ENCODE results near the gene COL5A1.

The COL5A1 gene

DNA sequence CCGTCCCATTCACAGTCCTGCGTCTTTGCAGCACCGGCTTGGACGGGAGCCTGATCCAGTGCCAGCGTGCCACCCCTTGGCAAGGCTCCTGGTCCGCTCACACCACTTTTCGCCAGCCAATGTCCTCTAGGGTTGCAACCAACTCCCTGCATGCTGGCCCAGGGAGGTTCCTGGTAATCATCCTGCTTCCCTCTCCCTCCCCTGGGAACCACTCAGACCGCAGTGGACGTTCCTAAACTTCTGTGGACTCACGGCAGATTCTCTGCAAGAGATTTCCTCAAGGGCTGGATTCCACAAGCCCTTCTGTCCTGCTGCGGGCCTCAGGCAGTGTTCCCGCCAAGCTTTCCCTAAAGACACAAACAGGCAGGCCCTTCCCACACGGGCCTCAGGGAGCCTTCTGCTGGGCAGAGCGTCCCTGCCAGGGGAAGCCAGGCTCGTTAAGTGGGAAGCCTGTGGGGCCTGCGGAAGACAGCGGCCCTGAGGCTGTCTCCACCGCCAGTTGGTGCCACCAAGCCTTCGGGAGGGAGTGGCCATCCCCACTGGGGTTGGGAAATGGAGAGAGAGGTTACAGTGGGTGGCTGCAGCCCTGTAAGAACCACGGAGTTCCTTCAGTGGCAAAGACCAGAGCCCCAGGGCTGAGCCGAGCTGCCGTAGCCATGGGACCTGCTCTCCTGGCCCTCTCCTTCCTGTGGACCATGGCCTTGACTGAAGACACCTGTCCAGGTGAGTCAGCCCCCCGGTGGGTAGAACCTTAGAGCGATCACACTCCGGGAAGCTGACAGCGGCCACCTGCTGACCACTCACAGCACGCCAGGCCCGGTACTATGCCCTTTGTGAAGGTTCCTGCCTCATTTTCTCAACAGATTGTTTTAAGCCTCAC is 222.6 kb downstream of the COL5A1 start:
- no peak for DNase-seq (ENCODE audit: low read depth)
- H3K4me3 ChIP-seq (ENCODE audit: low read length) = no peak overlapping the region
- TF ChIP-seq, protein P1, sequence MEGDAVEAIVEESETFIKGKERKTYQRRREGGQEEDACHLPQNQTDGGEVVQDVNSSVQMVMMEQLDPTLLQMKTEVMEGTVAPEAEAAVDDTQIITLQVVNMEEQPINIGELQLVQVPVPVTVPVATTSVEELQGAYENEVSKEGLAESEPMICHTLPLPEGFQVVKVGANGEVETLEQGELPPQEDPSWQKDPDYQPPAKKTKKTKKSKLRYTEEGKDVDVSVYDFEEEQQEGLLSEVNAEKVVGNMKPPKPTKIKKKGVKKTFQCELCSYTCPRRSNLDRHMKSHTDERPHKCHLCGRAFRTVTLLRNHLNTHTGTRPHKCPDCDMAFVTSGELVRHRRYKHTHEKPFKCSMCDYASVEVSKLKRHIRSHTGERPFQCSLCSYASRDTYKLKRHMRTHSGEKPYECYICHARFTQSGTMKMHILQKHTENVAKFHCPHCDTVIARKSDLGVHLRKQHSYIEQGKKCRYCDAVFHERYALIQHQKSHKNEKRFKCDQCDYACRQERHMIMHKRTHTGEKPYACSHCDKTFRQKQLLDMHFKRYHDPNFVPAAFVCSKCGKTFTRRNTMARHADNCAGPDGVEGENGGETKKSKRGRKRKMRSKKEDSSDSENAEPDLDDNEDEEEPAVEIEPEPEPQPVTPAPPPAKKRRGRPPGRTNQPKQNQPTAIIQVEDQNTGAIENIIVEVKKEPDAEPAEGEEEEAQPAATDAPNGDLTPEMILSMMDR (conservative IDR thresholded peaks at IDR 0.05; ENCODE audit: low read depth, low read length) = no peak

DNA sequence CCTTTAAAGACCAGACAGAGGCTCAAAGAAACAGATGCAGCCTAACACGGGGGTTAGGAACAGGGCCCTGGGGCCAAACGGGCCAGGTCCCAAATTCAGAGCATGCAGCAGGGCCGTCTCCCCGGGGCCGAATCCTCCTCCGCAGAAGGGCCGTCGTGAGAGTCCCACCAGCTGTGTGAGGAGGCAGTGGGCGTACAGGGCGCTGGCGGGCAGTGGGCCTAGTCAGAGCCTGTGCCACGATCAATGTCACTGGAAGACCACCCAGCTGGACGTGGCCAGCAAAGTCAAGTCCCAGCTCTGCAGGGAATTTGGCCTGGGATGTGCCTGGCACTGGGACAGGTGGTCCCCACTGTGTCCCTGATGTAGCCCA is 223.2 kb downstream of the COL5A1 start:
- no peak for DNase-seq (ENCODE audit: low read depth)
- no peak overlapping the region for H3K4me3 ChIP-seq (ENCODE audit: low read length)
- TF ChIP-seq, protein P1 (conservative IDR thresholded peaks at IDR 0.05; ENCODE audit: low read depth, low read length) = no peak

DNA sequence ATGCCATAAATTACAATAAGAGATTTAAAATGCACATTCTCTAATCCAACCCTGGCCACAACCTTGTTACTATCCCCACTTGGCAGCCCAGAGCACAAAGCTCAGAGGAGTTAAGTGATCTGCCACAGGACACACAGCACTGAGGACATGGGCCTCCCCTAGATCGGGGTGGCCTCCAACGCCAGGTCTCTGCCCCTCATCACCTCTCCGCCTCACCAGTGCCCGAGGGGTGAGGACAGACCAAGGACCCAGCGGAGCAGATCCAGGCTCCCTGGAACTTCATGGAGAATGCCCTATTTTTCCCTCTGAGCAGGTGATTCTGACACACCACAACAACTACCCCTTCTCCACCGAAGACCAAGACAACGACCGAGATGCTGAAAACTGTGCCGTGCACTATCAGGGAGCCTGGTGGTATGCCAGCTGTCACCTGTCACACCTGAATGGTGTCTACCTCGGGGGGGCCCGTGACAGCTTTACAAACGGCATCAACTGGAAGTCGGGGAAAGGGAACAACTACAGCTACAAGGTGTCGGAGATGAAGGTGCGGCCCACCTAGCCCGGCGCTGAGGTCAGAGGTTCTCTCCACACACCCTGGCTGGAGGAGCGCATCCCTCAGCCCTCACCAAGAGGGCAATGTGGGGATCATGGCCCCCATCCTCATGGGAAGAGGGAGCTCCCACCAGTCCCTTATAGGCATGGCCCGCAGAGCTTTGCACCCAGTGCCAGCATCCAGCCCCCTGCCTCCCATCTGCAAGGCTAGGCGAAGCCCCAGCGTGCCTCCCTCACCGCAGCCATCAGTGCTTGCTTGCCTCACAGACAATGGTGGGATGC is 226.5 kb downstream of the COL5A1 start:
- no peak overlapping the region for H3K4me3 ChIP-seq (ENCODE audit: low read length)
- TF ChIP-seq, protein P1 (conservative IDR thresholded peaks at IDR 0.05; ENCODE audit: low read depth, low read length) = no peak
- DNase-seq (ENCODE audit: low read depth) = no peak

DNA sequence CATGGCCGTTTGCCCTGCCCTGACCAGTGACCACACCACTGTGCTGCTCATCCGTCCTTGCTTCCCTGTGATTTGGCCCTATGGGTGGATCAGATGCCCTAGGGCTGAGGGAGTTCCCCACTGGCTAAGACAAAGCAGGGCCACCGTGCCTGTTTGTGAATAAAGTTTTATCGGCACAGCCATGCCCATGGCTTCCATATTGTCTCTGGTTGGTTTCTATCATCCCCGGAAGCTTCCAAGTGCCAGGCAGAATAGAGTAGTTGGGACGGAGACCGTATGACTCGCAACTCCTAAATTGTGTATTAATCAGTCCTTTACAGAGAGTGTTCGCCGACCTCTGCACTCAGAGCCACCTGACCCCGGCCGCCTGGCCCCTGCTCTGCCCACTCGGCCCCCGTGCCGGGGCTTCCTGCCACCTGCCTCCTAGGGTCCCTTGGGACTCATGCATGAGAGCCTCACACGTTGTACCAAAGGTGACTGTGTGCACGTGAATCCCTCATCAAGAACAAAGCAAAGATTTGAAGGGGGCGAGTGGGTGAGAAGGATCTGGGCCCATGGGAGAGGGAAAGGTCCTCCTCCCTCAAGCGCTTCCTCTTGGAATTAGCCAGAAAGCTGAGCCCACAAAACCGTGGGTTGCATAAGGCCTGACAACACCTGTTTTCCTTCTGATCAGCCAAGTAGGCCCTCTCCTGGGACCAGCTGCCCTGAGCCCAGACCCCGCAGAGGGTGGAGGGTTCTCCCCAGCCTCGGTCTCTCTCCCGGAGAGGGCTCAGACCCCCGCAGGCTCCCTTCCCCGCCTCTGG is 227.3 kb downstream of the COL5A1 start:
- H3K4me3 ChIP-seq (ENCODE audit: low read length) = no peak overlapping the region
- no peak for DNase-seq (ENCODE audit: low read depth)
- TF ChIP-seq, protein P1 (conservative IDR thresholded peaks at IDR 0.05; ENCODE audit: low read depth, low read length) = no peak

DNA sequence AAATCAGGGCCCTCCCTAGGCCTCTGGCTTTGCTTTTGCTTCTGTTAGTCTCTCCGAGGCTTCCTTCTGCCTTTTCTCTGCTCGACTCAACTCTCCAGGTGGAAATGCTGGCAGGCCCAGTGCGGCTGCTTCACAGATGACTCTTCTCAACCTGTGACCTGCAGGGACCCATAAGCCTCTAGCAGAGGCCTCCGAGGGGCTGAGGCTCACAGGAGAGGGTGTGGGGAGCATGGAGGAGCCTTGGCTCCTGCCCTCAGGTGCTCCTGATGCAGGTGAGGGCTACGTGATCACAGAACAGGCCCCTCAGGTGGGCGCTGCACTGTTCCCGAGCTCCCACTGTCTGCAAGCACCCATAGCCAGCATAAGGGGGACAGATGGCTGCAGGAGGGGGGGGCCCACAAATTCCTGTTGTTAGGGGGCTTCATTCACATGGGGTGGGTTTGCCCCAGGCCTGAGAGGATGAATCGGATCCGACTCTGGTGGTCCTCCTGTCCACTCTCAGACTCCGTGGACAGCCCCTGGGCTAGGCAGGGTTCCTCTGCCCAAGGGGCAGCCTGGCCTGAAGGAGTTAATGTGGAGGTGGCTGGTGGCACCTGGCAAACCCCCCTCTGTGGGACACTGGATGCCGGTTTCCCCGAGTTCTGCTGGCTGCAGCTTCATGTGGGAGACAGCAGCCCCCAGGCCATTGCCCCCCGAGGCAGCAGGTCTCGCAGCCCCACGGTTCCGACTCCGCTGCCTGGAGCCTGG is 228.1 kb downstream of the COL5A1 start:
- TF ChIP-seq, protein P1 (conservative IDR thresholded peaks at IDR 0.05; ENCODE audit: low read depth, low read length) = no peak
- no peak overlapping the region for H3K4me3 ChIP-seq (ENCODE audit: low read length)
- no peak for DNase-seq (ENCODE audit: low read depth)

DNA sequence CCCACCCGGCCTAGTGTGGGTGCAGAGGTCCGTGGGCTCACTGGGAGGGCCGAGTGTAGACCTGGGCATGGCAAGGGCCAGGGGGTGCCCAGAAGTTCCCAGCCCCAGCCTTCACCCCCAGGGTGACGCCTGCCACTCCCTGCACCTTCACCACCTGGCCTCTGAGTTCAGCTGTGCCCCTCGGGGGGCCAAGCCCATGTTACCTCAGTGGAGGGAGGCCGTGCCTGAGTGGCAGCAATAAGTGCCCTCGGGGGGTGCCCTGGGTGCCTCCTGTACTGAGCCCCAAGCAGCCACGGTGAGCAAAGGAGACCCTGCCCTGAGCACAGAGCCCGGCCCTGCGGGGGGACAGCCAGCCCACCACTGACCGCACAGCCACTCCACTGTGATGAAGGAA is 228.7 kb downstream of the COL5A1 start:
- no peak overlapping the region for H3K4me3 ChIP-seq (ENCODE audit: low read length)
- TF ChIP-seq, protein P1 (conservative IDR thresholded peaks at IDR 0.05; ENCODE audit: low read depth, low read length) = no peak
- DNase-seq (ENCODE audit: low read depth) = no peak
